SU-DHL-6 (cell line): Measurements from ENCODE around the gene UBE2O.

ENCODE experiments used
- EZH2phosphoT487 ChIP-seq: fragments of 200-600 bp; sonication (generic), shearing (Covaris generic); conservative IDR thresholded peaks from 2 replicates; pipeline ENCODE4 v1.6.1; 2018; ENCODE audit warnings: mild to moderate bottlenecking, antibody characterized with exemption, low read length, moderate library complexity, mixed read lengths
- TF ChIP-seq, protein P1 (sequence below): fragments of 200-600 bp; sonication (generic); IDR thresholded peaks from one replicate; pipeline ENCODE4 v1.5.1; 2017; ENCODE audit warnings: antibody characterized with exemption, mild to moderate bottlenecking, low read length, moderate library complexity; ENCODE audit not compliant: insufficient read depth, poor library complexity, severe bottlenecking

DNA sequence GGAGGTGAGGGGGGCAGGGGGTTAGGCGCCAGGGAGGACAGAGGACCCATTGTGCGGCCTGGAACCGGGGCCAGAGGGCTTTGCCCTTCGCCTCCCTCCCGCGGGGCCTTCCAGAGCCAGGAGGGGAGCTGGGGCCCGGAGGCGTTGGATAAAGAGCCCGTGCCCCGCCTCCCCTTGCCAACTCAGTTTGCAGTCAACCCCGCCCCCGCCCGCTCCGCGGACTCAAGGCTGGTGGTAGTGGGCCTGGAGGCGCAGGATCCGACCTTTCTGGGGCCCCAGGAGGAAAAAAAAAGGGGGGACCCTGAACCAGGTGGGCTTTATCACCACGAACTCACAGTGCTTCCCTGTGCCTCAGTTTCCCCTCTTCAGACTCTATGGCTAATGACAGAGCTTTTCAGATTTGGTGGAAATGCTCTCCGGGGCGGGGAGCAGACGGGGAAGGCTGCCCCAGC, 70.6 kb downstream of the UBE2O start:
- TF ChIP-seq, protein P1, sequence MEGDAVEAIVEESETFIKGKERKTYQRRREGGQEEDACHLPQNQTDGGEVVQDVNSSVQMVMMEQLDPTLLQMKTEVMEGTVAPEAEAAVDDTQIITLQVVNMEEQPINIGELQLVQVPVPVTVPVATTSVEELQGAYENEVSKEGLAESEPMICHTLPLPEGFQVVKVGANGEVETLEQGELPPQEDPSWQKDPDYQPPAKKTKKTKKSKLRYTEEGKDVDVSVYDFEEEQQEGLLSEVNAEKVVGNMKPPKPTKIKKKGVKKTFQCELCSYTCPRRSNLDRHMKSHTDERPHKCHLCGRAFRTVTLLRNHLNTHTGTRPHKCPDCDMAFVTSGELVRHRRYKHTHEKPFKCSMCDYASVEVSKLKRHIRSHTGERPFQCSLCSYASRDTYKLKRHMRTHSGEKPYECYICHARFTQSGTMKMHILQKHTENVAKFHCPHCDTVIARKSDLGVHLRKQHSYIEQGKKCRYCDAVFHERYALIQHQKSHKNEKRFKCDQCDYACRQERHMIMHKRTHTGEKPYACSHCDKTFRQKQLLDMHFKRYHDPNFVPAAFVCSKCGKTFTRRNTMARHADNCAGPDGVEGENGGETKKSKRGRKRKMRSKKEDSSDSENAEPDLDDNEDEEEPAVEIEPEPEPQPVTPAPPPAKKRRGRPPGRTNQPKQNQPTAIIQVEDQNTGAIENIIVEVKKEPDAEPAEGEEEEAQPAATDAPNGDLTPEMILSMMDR, result no peak
- no peak for TF ChIP-seq EZH2phosphoT487
